Dermis blood vessel endothelial cell (primary cell): ENCODE data around the gene TEX35. TPM values are rescaled to one million over a fixed set of nuclear protein-coding genes. Genes with fewer than 3 reads are reported as not detected.
"Not testable (repeated sequence)": the region's sequence is repeated elsewhere in the genome, so short reads cannot be mapped to it uniquely, and the experiment has no call there.

ENCODE experiments used
- DNase-seq: peaks from one replicate; pipeline ENCODE4 v3.0.0; 2010
- total RNA-seq: library from RNA; depleted of rRNA; stranded (reverse); fragments of >200 nt; gene quantifications from 2 replicates; pipeline ENCODE4 v1.2.3, GENCODE V29; 2014

Gene TEX35
- total RNA-seq, 1 donor from 2014 or later: not detected

GRCh38 chr1:178542554-178543289 lies 29.8 kb downstream of the TEX35 start:
- DNase-seq: peak; percentile 88

GRCh38 chr1:178543290-178543607 lies 30.3 kb downstream of the TEX35 start:
- no peak for DNase-seq

- no peak for DNase-seq
Measured at GRCh38 chr1:178544531-178544930, 31.6 kb downstream of the TEX35 start.

GRCh38 chr1:178548108-178548507 lies 35.2 kb downstream of the TEX35 start:
- DNase-seq: no peak

- DNase-seq: no peak
Measured at GRCh38 chr1:178551307-178551706, 38.4 kb downstream of the TEX35 start.

- DNase-seq: no peak
Measured at GRCh38 chr1:178551940-178552339, 39.0 kb downstream of the TEX35 start.

- DNase-seq: no peak
Measured at GRCh38 chr1:178552856-178553255, 39.9 kb downstream of the TEX35 start.

- DNase-seq: not testable (repeated sequence)
Measured at GRCh38 chr1:178554351-178554750, 41.4 kb downstream of the TEX35 start.

- not testable (repeated sequence) for DNase-seq
Measured at GRCh38 chr1:178555613-178556012, 42.7 kb downstream of the TEX35 start.

- DNase-seq: not testable (repeated sequence)
Measured at GRCh38 chr1:178558816-178559215, 45.9 kb downstream of the TEX35 start.

GRCh38 chr1:178560871-178561376 lies 48.0 kb downstream of the TEX35 start:
- DNase-seq: no peak

- no peak for DNase-seq
Measured at GRCh38 chr1:178563099-178563820, 50.4 kb downstream of the TEX35 start.

- peak; percentile 76 for DNase-seq
Measured at GRCh38 chr1:178564086-178564782, 51.3 kb downstream of the TEX35 start.

- no peak for DNase-seq
Measured at GRCh38 chr1:178564783-178565180, 51.9 kb downstream of the TEX35 start.

GRCh38 chr1:178565586-178565985 lies 52.7 kb downstream of the TEX35 start:
- no peak for DNase-seq

- no peak for DNase-seq
Measured at GRCh38 chr1:178566187-178566586, 53.3 kb downstream of the TEX35 start.

- DNase-seq: no peak
Measured at GRCh38 chr1:178571807-178572206, 58.9 kb downstream of the TEX35 start.

Other genes starting within 250 kb of the TEX35 start
- gene CLEC20A, start 16.1 kb upstream of the TEX35 start, total RNA-seq: 0.09 TPM in 1 of 2 replicates, not detected in the other
- gene RALGPS2, start 212.1 kb downstream of the TEX35 start, total RNA-seq: 38.5 and 57.9 TPM in 2 replicates